GM18909 (cell line): Measurements from ENCODE around the gene FZD10.

Experiments
- ATAC-seq: cut with Tn5 transposase; IDR thresholded peaks from one replicate; pipeline ENCODE4 v1.9.1; 2021; ENCODE audit warnings: mild to moderate bottlenecking; ENCODE audit not compliant: unreplicated experiment, poor library complexity

FZD10 gene

GRCh38 chr12:130162267-130162666 is at the start of gene FZD10:
TSS of gene FZD10 (plus strand) at chr12:130162464. CDS start at chr12:130162943, 479 bp downstream.
- ATAC-seq = no peak

GRCh38 chr12:130114952-130115351 is 47.3 kb upstream of the FZD10 start:
- ATAC-seq = no peak

DNA sequence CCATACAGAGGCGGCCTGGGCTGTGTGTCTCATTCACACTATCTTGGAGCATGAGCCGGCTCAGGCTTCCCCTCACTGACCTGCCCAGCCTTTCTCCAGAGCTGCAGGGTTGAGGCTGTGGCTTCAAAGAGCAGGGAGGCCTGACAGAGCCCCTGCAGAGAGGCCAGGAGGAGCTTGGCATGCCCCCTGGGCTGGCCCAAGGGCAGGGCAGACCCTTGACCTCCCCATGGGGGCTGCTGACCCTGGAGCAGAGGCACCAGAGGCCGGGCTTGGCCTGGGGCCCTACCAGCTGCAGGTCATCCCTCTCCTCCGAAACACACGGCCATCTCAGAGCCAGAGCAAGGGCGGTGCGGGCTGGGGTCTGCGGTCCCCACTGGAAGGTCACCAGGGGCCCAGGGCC is 46.6 kb upstream of the FZD10 start:
- ATAC-seq = no peak

- ATAC-seq = no peak
These were observed 45.5 kb upstream of the FZD10 start for GRCh38 chr12:130116791-130117190.

GRCh38 chr12:130117233-130117632 is 45.0 kb upstream of the FZD10 start:
- no peak for ATAC-seq

- ATAC-seq = no peak
These were observed 44.6 kb upstream of the FZD10 start for GRCh38 chr12:130117701-130118100.

DNA sequence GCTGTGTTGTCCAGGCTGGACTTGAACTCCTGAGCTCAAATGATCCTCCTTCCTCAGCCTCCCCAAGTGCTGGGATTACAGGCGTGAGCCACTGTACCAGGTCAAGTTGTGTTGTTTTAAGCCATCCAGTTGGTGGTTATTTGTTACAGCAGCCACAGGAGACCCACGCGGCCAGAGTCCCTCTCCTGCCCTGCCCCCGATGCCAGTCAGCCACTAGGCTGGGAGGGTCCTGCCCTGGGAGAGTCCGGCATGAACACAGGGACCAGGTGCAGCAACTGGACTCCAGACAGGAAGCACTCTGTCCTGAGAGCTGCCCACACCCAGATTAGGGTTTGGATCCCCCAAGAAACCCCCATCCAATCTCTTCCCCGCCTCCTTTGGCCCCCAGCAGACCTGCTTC is 44.1 kb upstream of the FZD10 start:
- ATAC-seq = no peak

DNA sequence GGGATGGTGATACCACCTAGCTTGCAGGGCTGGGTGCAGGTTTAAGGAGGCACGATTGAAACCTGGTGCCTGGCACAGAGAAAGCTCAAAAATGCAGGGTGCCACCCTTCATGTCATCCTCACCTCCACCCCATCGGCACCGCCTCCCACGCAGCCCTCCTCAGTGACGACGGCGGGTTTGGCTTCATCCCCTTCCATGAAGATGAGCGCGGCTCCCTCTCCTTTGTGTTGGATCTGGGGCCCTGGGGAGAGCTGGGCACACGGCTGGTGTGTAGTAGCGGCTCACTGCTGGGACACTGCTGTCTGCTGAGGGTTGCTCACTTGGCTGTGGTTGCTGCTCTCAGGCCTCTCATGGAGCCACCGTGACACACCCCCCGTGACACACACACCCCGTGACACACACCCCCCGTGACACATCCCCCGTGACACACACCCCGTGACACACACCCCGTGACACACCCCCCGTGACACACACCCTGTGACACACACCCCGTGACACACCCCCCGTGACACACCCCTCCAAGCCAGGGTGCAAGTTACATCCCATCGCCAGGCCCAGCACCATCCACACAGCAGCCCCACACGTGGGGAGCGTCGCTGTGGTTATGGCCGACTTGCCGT is 42.9 kb upstream of the FZD10 start:
- no peak for ATAC-seq

DNA sequence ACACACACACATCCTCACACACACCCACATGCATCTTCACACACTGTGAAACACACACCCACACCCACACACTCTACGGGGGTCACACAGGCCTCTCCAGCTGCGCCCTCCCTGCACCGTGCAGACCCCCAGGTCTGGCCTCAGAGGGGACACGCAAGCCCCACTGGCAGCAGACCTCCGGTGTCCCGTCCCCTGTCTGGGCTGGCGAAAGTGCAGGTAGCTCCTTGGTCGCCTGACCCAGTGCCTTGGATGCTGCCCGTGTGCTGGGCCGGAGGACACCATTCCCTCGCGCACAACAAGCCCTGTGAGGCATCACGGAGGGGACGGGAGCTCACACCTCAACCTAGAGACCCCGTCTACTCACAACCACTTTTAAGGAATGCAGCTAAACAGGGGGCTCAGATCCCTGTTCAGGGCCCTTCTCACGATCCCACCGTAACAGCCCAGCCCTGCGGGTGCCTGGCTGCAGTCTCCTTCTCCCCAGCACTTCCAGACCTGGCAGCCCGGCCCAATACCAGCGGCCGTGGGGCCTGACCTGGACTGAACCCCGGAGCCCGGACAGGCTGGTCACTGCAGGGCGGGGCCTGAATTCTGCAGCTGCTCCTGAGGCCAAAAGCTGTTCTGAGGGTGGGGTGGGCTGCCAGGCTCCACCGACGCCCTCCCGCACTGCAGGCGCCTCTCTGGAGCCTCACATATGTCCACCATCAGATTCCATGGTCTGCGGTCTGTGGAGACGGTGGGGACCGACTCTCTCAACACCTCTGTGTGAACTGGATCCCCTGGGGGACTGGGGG is 42.1 kb upstream of the FZD10 start:
- ATAC-seq = no peak

DNA sequence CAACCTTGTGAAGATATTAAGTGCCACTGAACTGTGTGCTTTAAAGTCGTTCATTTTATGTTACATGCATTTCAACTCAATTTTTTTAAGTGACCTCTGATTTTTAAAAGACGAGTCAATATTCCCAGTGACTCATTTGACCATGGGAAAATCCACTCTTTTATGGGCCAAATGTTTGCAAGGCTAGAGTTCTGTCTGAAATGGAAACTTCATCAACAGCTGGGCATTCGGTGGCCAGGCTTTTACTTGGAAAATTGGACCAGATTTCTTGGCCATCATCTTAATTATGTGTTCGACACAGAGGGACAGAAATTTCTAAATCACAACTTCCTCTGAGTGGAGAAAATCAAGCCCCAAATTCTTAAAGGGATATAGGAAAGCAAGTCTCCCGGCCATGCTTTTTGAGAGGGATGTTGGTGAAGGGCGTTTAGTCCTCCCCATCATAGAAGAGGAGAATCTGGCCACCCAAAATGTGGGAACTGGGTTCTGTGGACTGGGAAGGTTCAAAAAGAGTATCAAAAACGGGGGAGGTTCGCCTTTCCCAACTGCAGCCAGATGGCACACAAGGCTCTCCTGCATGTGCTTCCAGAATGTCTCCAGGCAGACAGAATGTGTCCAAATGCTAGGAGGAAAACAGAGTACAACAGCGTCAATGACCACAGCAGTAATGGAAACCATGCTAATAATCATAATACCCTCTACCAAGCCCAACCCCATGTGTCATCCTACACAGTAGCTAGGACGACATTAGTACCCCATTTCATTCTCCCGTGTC is 40.9 kb upstream of the FZD10 start:
- no peak for ATAC-seq

DNA sequence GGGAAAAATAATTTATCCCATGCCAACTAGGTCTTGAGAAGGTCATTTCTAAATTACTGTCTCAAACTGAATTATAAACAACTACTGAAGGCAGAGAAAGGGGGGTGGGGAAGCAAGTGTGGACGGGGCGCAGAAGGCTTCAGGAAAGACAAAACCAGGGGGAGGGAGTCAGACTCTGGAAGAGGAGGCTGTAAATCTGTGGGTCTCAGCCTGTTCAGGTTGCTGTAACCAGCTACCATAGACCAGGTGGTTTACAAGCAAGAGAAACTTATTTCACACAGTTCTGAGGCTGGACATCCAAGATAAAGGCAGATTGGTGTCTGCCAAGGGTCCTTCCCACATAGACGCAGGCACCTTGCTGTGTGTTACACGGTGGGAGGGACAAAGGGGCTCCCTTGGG is 39.9 kb upstream of the FZD10 start:
- no peak for ATAC-seq

DNA sequence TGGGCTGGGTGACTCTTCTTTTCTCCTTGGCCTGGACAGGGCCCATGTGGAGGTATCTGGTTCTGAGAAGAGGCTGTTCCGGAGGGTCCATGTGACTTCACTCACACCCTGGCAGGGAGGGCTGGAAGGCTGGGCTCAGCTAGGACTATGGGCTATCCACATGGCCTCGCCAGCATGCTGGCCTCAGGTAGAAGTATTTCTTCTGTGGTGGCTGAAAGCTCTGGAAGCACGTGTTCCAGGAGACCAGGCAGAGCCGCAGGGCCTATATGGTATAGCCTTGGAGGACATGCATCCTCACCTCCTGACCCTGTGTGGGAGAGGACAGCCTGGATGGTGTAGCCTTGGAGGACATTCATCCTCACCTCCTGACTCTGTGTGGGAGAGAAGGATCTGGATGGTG is 38.2 kb upstream of the FZD10 start:
- no peak for ATAC-seq

- ATAC-seq = no peak
These were observed 37.5 kb upstream of the FZD10 start for GRCh38 chr12:130124605-130125244.

DNA sequence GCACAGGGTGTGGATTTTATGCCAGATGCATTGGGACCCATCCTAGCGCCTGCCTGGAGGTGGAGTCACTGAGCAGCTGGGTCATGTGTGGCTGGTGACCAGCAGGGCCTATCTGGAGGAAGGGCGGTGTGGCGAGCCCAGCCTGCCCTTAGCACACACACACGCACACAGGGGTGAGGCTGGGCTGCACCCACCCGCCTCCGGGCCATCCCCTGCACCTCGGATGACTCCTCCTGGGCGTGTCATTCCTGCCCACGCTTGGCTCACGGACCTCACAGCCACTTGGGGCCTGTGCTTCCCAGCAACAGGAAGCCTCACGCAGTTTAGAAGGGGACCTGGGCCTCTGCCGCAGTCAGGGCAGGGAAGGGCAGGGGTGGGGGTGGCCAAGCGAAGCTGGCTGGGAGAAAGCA is 36.2 kb upstream of the FZD10 start:
- no peak for ATAC-seq

DNA sequence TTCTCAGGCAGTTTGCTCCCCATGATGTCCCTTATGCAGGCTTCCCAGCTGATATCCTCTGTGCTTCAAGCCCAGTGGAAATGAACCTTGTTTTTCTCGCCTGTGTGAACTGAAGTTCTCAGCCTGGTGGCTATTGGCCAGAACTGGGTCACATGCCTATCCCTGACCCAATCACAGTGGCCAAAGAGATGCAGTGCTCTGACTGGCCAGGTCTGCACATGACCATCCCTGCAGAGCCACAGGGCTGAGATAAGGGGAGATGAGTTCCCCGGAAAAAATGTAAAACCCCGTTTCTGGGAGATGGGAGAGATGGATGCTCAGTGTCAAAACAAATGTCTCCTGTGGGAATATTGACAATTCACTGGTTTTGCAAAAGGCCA is 34.7 kb upstream of the FZD10 start:
- ATAC-seq = no peak

DNA sequence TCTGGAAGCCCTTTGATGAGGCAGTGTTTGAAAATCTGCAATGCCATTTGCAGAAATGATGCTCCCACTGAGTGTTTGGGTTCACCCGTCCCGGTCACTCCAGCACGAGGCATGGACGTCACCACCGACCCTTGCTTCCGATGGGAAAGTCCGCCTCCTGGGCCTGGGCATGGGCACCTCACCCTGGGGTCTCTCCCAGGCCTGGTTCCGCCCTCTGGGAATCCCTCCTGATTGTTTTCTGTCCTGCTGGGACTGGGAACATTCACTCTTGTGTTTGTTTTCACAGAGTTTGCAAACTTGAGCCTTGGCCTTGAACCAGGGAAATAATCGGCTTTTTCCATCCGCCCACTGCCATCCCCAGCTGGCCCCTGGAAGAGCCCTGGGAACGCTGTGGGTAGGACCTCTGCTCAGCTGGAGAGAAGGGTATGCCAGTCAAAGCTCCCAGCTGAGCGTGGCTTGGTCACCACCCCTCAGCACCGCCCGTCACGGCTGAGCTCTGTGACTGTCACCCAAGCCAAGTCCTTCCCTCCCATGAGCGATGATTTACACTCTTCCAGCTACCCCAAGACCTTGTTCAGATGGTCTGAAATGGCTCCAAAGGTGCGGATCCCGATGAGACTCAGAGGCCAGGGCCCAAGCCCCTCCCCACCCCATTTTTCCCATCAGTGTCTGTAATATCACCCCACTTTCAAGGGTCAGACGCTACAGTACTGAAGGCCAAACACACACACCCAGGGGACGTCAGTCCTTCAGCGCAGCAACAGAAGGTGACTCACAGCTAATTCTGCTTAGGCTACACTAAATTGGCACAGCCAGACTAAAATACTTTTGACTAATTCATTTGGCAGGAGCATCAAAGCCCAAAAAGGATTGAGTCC is 34.1 kb upstream of the FZD10 start:
- no peak for ATAC-seq

GRCh38 chr12:130128790-130129735 is 33.2 kb upstream of the FZD10 start:
- ATAC-seq = no peak

GRCh38 chr12:130130346-130130745 is 31.9 kb upstream of the FZD10 start:
- no peak for ATAC-seq

- ATAC-seq = no peak
These were observed 31.2 kb upstream of the FZD10 start for GRCh38 chr12:130131025-130131424.
